Measurements from ENCODE around the gene CDK19.

CDK19 gene

DNA sequence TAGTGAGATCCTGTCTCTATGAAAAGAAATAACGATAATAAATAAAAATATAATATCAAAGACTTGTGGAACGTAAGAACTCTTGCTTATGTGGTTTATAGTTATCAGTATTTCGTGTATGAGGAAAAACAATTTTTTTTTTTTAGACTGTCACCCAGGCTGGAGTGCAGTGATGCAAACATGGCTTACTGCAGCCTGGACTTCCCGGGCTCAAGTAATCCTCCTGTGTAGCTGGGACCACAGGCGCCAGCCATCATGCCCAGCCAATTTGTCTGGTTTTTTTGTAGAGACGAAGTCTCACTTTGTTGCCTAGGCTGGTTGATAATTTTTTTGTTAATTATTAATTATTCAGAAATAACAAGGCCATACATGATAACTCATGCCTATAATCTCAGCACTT lies 18.6 kb upstream of the CDK19 start:
- TF ChIP-seq MYC (IDR thresholded peaks at IDR 0.05; ENCODE audit: low read depth, low read length), result no peak
- TF ChIP-seq, protein P1, sequence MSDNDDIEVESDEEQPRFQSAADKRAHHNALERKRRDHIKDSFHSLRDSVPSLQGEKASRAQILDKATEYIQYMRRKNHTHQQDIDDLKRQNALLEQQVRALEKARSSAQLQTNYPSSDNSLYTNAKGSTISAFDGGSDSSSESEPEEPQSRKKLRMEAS (IDR thresholded peaks at IDR 0.05; ENCODE audit: low read depth, low read length), result no peak
- no peak for TF ChIP-seq POLR2A (IDR thresholded peaks at IDR 0.05; ENCODE audit: extremely low read depth, insufficient read length)
- TF ChIP-seq, protein P2, sequence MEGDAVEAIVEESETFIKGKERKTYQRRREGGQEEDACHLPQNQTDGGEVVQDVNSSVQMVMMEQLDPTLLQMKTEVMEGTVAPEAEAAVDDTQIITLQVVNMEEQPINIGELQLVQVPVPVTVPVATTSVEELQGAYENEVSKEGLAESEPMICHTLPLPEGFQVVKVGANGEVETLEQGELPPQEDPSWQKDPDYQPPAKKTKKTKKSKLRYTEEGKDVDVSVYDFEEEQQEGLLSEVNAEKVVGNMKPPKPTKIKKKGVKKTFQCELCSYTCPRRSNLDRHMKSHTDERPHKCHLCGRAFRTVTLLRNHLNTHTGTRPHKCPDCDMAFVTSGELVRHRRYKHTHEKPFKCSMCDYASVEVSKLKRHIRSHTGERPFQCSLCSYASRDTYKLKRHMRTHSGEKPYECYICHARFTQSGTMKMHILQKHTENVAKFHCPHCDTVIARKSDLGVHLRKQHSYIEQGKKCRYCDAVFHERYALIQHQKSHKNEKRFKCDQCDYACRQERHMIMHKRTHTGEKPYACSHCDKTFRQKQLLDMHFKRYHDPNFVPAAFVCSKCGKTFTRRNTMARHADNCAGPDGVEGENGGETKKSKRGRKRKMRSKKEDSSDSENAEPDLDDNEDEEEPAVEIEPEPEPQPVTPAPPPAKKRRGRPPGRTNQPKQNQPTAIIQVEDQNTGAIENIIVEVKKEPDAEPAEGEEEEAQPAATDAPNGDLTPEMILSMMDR (IDR thresholded peaks at IDR 0.05; ENCODE audit: low read depth, low read length), result no peak
- H3K4me3 ChIP-seq (ENCODE audit: low read depth, low read length), result no peak overlapping the region
- no peak for DNase-seq (ENCODE audit: low read depth)

DNA sequence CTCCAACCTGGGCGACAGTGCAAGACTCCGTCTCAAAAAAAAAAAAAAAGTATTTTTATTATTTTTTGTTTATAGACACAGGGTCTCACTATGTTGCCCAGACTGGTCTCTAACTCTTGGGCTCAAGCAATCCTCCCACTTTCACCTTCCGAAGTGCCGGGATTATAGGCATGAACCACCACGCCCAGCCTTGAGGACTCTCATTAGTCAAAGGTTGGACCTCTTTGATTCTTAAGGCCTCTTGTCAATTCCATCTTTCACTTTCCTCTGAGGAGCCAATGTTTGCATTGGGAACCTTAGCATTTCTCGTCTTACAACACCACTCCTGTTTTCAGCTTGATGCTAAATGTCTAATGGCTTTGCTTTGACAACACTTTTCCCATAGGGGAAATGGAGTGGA lies 16.1 kb upstream of the CDK19 start:
- DNase-seq (ENCODE audit: low read depth), result no peak
- H3K4me3 ChIP-seq (ENCODE audit: low read depth, low read length), result no peak overlapping the region
- TF ChIP-seq, protein P2 (IDR thresholded peaks at IDR 0.05; ENCODE audit: low read depth, low read length), result no peak
- TF ChIP-seq POLR2A (IDR thresholded peaks at IDR 0.05; ENCODE audit: extremely low read depth, insufficient read length) (no peak), MYC (IDR thresholded peaks at IDR 0.05; ENCODE audit: low read depth, low read length) (no peak)
- TF ChIP-seq, protein P1 (IDR thresholded peaks at IDR 0.05; ENCODE audit: low read depth, low read length), result no peak

DNA sequence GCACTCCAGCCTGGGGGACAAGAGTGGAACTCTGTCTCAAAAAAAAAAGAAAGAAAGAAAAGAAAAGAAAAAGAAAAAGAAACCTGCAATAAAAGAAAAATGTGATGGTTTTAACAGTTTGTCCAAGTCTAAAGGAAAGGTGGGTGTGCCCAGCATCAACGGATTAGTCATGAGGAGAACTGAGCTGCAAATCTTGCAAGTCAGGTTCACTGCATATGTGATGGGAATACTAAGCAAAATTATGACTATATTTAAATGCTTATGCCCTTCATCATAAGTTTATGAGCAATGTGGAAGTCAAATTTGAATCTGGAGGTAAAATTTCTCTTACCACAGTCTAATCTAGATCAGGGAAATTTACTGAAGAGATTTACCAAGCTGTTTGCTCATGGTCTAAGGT lies 13.1 kb upstream of the CDK19 start:
- H3K4me3 ChIP-seq (ENCODE audit: low read depth, low read length), result no peak overlapping the region
- DNase-seq (ENCODE audit: low read depth), result no peak
- no peak for TF ChIP-seq MYC (IDR thresholded peaks at IDR 0.05; ENCODE audit: low read depth, low read length)
- TF ChIP-seq, protein P2 (IDR thresholded peaks at IDR 0.05; ENCODE audit: low read depth, low read length), result no peak
- TF ChIP-seq, protein P1 (IDR thresholded peaks at IDR 0.05; ENCODE audit: low read depth, low read length), result no peak
- TF ChIP-seq POLR2A (IDR thresholded peaks at IDR 0.05; ENCODE audit: extremely low read depth, insufficient read length), result no peak

DNA sequence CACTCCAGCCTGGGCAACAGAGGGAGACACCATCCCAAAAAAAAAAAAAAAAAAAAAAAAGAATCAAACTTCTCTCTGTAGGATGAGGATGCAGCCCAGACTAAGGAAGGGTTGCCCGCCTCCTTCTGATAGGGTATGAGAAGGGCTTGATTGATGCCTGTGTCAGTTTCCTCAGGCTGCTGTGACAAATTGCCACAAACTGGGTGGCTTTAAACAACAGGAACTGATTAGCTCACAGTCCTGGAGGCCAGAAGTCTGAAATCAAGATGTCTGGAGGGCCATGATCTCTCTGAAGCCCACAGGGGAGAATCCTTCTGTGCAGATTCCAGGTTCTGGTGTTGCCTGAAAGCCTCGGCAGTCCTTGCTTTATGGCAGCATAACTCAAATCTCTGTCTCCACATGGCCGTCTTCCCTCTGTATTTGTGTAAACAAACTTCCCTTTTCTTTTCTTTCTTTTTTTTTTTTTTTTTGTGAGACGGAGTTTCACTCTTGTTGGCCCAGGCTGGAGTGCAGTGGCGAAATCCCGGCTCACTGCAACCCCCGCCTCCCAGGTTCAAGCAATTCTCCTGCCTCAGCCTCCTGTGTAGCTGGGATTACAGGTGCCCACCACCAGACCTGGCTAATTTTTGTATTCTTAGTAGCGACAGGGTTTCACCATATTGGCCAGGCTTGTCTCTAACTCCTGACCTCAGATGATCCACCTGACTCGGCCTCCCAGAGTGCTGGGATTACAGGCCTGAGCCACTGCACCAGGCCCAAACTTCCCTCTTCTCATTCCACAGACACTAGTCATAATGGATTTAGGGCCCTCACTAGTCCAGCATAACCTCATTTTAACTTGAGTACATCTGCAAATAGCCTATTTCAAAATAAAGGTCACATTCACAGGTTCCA lies 11.2 kb upstream of the CDK19 start:
- TF ChIP-seq, protein P1 (IDR thresholded peaks at IDR 0.05; ENCODE audit: low read depth, low read length), result no peak; the same call in 1 of the 2 replicates
- TF ChIP-seq MYC (IDR thresholded peaks at IDR 0.05; ENCODE audit: low read depth, low read length), result peak; percentile 10; the same call in 1 of the 2 replicates
- no peak overlapping the region for H3K4me3 ChIP-seq (ENCODE audit: low read depth, low read length)
- peak; percentile 52 for DNase-seq (ENCODE audit: low read depth)

DNA sequence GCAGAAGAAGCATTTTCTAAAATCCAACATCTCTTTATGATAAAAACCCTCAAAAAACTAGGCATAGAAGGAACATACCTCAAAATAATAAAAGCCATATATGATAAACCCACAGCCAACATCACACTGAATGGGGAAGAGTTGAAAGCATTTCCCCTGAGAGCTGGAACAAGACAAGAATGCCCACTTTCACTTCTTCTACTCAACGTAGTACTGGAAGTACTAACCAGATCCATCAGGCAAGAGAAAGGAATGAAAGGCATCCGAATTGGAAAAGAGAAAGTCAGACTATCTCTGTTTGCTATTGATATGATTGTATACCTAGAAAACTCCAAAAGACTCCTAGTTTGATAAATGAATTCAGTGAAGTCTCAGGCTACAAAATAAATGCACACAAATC lies 7.9 kb upstream of the CDK19 start:
- no peak for DNase-seq (ENCODE audit: low read depth)
- H3K4me3 ChIP-seq (ENCODE audit: low read depth, low read length), result no peak overlapping the region
- TF ChIP-seq, protein P1 (IDR thresholded peaks at IDR 0.05; ENCODE audit: low read depth, low read length), result no peak
- TF ChIP-seq, protein P2 (IDR thresholded peaks at IDR 0.05; ENCODE audit: low read depth, low read length), result no peak
- TF ChIP-seq MYC (IDR thresholded peaks at IDR 0.05; ENCODE audit: low read depth, low read length), result no peak
- no peak for TF ChIP-seq POLR2A (IDR thresholded peaks at IDR 0.05; ENCODE audit: extremely low read depth, insufficient read length)

DNA sequence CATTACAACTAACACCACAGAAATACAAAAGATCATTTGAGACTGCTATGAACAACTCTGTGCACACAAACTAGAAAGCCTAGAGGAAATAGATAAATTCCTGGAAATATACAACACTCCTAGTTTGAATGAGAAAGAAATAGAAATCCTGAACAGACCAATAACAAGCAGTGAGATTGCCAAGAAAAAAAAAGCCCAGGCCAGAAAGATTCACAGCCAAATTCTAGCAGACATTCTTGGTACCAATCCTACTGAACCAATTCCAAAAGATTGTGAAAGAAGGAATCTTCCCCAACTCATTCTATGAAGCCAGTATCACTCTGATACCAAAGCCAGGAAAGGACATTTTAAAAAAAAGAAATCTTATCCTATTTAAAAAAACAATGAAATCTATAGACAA lies 7.0 kb upstream of the CDK19 start:
- TF ChIP-seq MYC (IDR thresholded peaks at IDR 0.05; ENCODE audit: low read depth, low read length) (no peak), POLR2A (IDR thresholded peaks at IDR 0.05; ENCODE audit: extremely low read depth, insufficient read length) (no peak)
- TF ChIP-seq, protein P1 (IDR thresholded peaks at IDR 0.05; ENCODE audit: low read depth, low read length), result no peak
- TF ChIP-seq, protein P2 (IDR thresholded peaks at IDR 0.05; ENCODE audit: low read depth, low read length), result no peak
- DNase-seq (ENCODE audit: low read depth), result no peak
- no peak overlapping the region for H3K4me3 ChIP-seq (ENCODE audit: low read depth, low read length)

All from NB4 (cell line).